Sigmoid colon (tissue), 3 donors: ENCODE results near the gene COX5B.

Experiments used
- CTCF ChIP-seq, 4 experiments: fragments of 450-650 bp in 3 of 4; fragments of 200-600 bp in 1 of 4; IDR thresholded peaks; one replicate each; pipeline ENCODE4 v1.5.1; 2016 to 2019; ENCODE audit warnings: antibody characterized with exemption in 4 of 4, mild to moderate bottlenecking in 3 of 4, moderate library complexity in 2 of 4
- POLR2A ChIP-seq, 2 donors: fragments of 450-650 bp; IDR thresholded peaks; one replicate each; pipeline ENCODE4 v1.6.1; 2016; ENCODE audit warnings: antibody characterized with exemption in 2 of 2, mild to moderate bottlenecking in 2 of 2, moderate library complexity in 2 of 2

- TF ChIP-seq POLR2A (IDR thresholded peaks at IDR 0.05) (no peak), CTCF (IDR thresholded peaks at IDR 0.05) (no peak)
These were observed 16.1 kb downstream of the COX5B start for GRCh38 chr2:97661927-97662326.
